ENCODE results near the gene CAMKMT.

The CAMKMT gene

GRCh38 chr2:44649381-44649780 is 287.6 kb downstream of the CAMKMT start:
- peak; percentile 3 for DNase-seq (ENCODE audit: low read depth)

DNA sequence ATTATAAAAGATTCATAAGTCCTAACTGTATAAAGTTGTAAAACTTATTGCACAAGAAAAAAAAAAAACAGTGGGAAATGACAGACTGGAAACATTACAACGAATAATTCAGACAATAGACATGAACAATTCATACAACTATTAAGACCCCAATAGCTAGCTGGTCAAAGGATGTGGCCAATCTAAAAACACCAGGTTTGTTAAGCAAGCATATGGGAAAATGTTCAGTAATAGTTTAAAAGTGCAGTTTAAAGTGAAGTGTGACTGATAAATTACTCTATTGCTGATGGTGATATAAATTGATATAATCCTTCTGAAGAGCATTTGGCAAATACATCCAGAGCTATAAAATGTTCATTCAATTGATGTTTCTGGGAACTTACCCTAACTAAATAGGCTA is 289.0 kb downstream of the CAMKMT start:
- DNase-seq (ENCODE audit: low read depth), result no peak

DNA sequence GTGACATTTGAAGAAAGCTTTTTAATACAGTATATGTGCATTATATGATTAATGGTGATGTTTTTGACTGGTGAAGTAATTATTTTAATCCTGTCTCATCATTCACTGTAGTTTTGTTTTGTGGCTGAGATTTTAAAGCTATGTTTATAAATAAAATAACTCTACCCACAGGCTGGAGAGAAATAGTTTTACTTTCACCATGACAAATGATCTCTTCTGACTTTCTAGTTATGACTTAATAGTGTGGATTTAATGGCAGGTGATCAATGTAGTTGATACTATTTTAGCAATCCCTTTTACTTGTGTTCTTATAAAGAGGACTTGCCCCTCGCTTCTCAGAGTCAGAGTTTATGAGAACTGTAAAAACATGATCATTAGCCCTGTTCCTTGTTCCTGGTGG is 290.2 kb downstream of the CAMKMT start:
- no peak for DNase-seq (ENCODE audit: low read depth)

DNA sequence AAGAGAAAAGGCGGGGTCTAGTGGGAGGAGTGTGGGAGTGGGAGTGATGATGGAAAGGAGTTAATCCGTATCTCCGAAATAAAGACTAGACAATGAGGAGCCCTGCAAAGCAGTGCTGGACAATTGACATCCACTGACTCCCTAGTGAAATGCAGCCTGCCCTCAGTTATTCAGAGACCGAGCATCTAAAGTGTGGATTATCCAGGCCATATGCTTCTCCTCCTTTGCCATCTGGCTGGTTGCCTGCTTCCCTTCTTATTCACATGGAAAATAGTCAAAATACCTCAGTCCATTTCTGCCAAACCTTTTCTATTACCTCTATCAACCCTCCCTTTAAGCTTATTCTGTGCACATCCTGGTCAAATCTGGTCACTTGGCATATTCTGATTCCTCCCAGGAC is 291.0 kb downstream of the CAMKMT start:
- no peak for DNase-seq (ENCODE audit: low read depth)

GRCh38 chr2:44655401-44655864 is 293.7 kb downstream of the CAMKMT start:
- DNase-seq (ENCODE audit: low read depth), result no peak

- no peak for DNase-seq (ENCODE audit: low read depth)
These were observed 294.7 kb downstream of the CAMKMT start for GRCh38 chr2:44656460-44656859.

GRCh38 chr2:44663471-44664073 is 301.8 kb downstream of the CAMKMT start:
- DNase-seq (ENCODE audit: low read depth), result no peak

DNA sequence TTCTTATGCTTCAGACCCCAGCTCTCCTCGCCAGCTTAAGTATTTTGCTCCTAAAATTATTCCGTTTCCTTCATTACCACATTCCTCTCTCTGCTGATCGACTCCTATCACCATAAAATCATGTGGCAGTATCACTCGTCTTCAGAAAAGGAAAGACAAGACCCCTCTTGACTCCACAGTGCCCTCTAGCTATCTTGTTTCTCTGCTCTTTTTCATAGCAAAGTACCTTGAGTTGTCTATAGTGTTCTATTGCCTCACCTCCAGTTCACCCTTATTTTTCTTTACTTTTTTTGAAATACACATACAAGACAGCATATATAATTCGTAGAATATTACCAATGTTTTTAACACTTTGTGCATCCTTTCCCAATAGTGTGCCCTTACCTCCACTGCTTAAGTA is 306.6 kb downstream of the CAMKMT start:
- DNase-seq (ENCODE audit: low read depth), result no peak

DNA sequence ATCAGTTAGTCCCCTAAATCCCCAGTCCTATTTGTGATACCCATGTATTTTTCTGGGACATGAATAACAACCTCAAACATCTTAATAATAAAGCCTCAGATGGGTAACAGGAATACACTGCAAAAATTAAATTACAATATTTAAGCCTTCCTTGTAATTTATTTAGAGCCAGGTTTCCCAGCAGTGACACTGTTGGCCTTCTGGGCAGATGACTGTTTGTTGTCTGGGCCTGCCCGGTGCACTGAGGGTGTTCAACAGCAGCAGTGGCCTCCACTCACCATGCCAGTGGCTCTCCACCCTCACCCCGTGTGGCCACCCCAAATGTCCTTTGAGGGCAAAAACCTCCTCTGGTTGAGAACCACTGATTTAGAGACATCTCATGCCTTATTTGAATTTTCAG is 309.5 kb downstream of the CAMKMT start:
- no peak for DNase-seq (ENCODE audit: low read depth)

GRCh38 chr2:44671916-44672315 is 310.2 kb downstream of the CAMKMT start:
- DNase-seq (ENCODE audit: low read depth), result no peak

DNA sequence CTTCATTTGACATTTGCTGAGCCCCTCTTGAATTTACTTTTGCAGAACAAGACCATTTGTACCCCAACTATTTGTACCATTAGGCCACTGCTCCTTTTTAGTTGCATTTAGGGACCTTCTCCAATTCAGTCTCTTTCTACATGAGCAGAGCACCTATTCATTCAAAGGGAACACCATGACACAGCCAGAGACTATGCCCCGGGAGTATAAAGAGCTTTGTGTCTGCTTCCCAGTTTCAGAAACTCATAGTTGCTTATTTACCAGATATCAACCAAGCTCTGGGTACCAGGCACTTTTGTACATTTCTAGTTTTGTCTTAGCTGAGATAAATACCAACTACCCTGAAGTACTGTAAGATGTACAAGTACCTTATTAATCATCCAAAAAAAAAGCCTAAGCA is 310.7 kb downstream of the CAMKMT start:
- no peak for DNase-seq (ENCODE audit: low read depth)

DNA sequence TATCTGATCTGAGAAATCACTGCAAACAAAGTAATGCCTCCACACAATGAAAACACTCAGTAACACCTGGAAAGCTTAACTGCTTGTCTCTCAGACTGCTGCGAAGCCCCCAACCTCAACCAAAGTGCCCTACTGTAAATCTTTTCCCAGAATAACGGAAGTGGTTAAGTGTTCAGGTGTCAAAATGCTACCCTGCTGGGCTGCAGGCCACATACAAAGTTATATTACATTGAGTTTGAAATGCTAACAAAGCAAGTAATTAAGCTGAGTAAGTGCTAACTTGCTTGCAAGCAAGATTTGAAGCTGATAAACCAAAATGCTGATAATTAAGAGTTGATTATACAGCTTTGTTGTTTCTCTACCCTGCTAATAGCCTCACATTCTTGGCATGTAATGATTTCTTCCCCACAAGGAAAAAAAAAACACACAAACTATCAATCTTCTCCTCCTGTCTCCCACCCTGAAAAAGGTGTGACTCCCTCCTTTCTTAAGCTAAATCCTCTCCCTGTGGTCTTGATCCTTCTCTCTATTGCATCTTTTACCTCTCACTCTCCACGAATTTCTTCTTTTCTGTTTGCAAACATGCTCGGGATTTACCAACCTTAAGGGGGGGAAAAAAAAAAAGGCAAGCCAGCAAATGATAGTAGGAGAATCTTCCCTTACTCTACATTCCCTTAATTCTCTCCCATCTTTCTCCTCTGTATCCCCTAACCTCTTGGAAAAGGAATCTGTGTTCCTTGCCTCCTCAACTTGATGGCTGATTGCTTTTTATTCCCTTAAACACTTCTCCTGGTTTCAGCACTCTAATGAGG is 312.9 kb downstream of the CAMKMT start:
- DNase-seq (ENCODE audit: low read depth), result no peak

DNA sequence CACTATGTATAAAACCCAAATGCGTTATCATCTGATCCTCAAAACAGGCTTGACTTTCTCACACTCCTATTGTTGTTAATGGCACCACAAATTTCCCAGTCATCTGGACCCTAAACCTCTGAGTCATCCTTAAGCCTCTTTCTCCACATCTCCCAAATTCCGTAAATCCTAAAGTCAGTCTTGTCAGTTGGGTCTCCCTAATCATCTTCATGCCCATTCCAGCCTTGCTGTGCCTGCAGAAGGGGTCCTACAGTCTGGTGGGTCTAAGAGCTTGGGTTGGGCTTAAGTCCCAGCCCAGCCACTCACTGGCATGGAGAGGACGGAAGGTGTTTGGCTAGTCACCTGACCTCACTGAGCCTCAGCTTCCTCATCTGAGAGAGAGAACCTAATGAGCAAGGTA is 314.6 kb downstream of the CAMKMT start:
- no peak for DNase-seq (ENCODE audit: low read depth)

DNA sequence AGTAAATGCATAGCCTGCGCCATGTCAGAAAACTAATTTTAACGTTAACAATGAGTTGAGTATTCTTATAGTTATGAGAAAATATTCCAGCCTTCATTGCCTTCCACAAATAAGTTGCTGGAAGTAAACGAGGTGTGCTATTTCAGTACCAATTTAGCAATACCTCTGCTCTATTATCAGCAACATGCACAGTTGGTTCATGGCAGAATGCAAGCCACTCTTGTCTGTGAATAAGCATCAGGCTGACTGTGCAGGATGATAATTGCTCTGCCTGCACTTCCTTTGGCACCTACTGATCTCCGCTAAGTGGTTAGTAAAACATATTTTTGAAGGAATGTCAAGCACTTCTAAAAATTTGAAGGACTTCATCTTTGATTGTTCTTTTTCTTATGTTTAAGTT is 317.8 kb downstream of the CAMKMT start:
- DNase-seq (ENCODE audit: low read depth), result no peak

- no peak for DNase-seq (ENCODE audit: low read depth)
These were observed 318.2 kb downstream of the CAMKMT start for GRCh38 chr2:44679990-44680389.

DNA sequence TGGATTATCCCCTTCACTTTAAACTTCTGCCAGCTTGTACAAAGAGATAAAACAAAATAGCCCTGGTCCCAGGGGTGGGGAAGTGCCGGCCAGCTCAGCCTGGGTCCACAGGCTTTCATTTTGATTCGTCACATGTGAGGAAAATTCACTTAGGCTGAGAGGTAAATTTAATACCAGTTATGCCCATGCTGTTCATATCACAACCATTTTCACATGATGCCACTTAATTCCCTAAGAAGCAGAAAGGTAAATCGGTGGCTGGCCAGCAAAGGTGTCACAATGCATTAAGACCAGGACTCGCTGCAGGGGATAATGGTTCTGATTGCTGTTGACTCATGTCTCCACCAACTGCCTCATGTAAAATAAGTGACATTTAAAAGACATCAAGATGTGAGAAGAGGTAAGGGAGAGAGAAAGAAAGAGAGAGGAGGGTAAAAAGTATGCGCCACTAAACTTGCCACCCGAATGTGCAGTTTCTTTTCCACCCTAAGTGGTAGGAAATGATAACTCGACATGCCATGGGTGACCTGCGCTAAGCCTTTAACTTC is 318.8 kb downstream of the CAMKMT start:
- DNase-seq (ENCODE audit: low read depth), result no peak

GRCh38 chr2:44680983-44681531 is 319.3 kb downstream of the CAMKMT start:
- DNase-seq (ENCODE audit: low read depth), result no peak

DNA sequence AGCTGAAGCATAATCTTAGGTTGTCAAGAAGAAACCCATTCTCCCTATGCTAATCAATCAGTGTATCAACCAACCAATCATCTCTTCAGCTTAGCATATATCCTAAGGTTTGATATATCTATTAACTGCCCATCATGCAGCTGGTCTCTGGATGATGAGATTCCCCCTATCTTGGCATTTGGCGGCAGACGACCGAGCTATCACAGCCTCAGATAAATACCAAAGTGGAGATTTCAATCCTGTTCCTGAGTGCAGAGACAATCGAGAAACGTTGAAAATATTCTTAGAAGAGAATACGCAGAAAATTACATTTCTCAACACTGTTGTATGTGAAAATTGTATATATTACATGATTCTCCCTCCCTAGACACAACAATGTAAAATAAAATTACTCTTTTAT is 320.7 kb downstream of the CAMKMT start:
- no peak for DNase-seq (ENCODE audit: low read depth)

GRCh38 chr2:44684559-44684958 is 322.8 kb downstream of the CAMKMT start:
- DNase-seq (ENCODE audit: low read depth), result no peak

- peak; percentile 55 for DNase-seq (ENCODE audit: low read depth)
These were observed 324.8 kb downstream of the CAMKMT start for GRCh38 chr2:44686561-44686960.

DNA sequence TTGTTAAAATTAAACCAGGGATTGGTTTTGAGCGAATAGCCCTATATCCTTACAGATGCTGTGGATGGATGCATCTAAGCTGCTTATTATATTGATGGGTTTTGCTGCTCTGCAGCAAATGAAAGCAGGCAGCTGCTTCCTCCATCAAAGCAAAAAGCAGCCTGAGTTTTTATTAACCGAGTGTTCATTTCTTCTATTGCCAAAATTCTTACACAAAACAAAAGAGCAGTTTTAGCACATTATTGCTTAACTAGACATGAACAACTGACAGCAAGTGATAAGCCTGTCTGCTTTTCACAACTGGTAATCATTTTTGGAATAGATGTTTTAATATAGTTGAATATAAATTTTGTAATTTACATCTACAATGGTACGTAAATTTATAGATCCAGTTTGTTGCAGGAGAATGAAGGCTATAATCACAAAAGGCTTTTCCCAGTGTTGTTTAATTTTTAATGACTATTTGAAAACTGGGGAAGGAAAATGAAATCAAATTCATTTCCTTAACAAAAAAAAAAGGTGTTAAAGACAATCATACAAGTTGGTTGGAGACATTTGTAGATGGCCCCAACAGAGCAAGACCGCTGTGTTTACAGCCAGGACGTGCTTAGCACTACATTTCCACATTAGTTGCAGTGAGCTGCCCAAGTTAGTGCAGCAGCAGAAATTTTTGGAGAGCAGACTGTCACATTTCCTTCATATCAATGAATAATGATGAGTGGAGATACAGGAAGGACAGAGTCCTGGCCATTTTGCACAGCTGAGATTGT is 326.1 kb downstream of the CAMKMT start:
- no peak for DNase-seq (ENCODE audit: low read depth)

DNA sequence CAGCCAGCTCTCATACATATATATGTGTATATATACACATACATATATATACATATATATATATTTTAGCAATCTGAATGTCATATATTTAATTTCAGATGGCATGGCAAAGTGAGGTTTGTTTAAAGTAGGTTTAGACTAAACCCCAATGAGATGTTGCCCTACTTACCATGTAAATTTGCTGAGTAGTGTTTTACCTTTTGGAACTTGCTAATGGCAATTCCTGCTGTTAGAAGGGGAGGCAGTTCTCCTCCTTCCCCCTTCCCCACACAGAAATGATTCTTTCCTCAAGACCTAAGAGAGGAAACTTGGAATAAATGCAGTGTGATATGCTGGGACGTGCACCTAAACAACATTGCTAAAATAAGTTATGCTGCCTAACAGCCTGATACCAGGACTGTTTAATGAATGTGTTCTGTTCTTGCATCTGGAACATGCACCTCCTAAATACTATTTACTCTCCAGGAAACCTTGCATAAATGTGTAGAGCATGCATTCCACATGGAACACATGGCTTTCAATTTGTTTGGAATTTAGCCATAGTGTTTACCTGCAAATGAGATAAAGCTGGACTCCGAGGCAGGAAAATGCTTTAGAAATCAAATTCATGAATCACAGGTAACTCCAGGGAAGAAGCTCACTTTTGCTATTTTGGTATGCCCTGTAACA is 326.8 kb downstream of the CAMKMT start:
- no peak for DNase-seq (ENCODE audit: low read depth)

Data from iris pigment epithelial cell (primary cell).